Smooth muscle cell (in vitro differentiated cells): ENCODE measurements around the gene MS4A8. TPM values are rescaled to one million over a fixed set of nuclear protein-coding genes. Genes with fewer than 3 reads are reported as not detected.

ENCODE experiments used
- DNase-seq: peaks from one replicate; lab custom pipeline; 2025; ENCODE audit not compliant: unreplicated experiment; lab: John Stamatoyannopoulos, UW
- H2AFZ ChIP-seq: fragments of 200-600 bp; sonication (generic); 2 replicates; pipeline ENCODE4 v1.6.0; 2016; ENCODE audit warnings: antibody characterized with exemption, low read depth, mild to moderate bottlenecking
- H3F3A ChIP-seq: fragments of 200-600 bp; sonication (generic); 2 replicates; pipeline ENCODE4 v1.6.0; 2017; ENCODE audit warnings: antibody characterized with exemption, low read depth
- H3K27ac ChIP-seq: fragments of 200-600 bp; sonication (generic); 2 replicates; pipeline ENCODE4 v1.5.1; 2016; ENCODE audit warnings: low read depth, mild to moderate bottlenecking
- H3K27me3 ChIP-seq: fragments of 200-600 bp; sonication (generic); 2 replicates; pipeline ENCODE4 v1.6.1; 2016; ENCODE audit warnings: low read depth, mild to moderate bottlenecking
- H3K36me3 ChIP-seq: fragments of 200-600 bp; sonication (generic); 2 replicates; pipeline ENCODE4 v1.5.1; 2016; ENCODE audit warnings: low read depth
- H3K4me1 ChIP-seq: fragments of 200-600 bp; sonication (generic); 2 replicates; pipeline ENCODE4 v1.5.1; 2016; ENCODE audit warnings: low read depth
- H3K4me2 ChIP-seq: fragments of 200-600 bp; sonication (generic); 2 replicates; pipeline ENCODE4 v1.6.0; 2016; ENCODE audit warnings: mild to moderate bottlenecking
- H3K4me3 ChIP-seq: fragments of 200-600 bp; sonication (generic); 2 replicates; pipeline ENCODE4 v1.5.1; 2016; ENCODE audit warnings: mild to moderate bottlenecking
- H3K79me2 ChIP-seq: fragments of 200-600 bp; sonication (generic); 2 replicates; pipeline ENCODE4 v1.6.0; 2016; ENCODE audit warnings: low read depth, mild to moderate bottlenecking
- H3K9ac ChIP-seq: fragments of 200-600 bp; sonication (generic); 2 replicates; pipeline ENCODE4 v1.6.0; 2016; ENCODE audit warnings: low read depth
- H3K9me3 ChIP-seq: fragments of 200-600 bp; sonication (generic); replicated peaks from 2 replicates; pipeline ENCODE4 v1.5.1; 2016; ENCODE audit warnings: low read depth
- H4K20me1 ChIP-seq: fragments of 200-600 bp; sonication (generic); 2 replicates; pipeline ENCODE4 v1.6.0; 2016; ENCODE audit warnings: low read depth
- WGBS: methylation state at CpG from one replicate; pipeline ENCODE4 v1.1.7; 2016; ENCODE audit warnings: low lambda C conversion rate; 5-methylcytosine and 5-hydroxymethylcytosine counted together
- polyA plus RNA-seq: library from polyadenylated mRNA; unstranded; fragments of >200 nt; fragmentation: Nextera tagmentation; extraction: Ambion mirVana; gene quantifications from 2 replicates; pipeline ENCODE4 v1.2.1, GENCODE V29; 2016
- total RNA-seq: library from RNA; depleted of rRNA; stranded (reverse); fragments of >200 nt; gene quantifications from 2 replicates; pipeline ENCODE4 v1.2.3, GENCODE V29; 2014
- TF ChIP-seq, protein P1 (sequence below): fragments of 200-600 bp; sonication (generic); IDR thresholded peaks from 2 replicates; pipeline ENCODE4 v1.5.1; 2017; ENCODE audit warnings: borderline replicate concordance, mild to moderate bottlenecking, antibody characterized with exemption; ENCODE audit not compliant: insufficient read depth, poor library complexity, severe bottlenecking

Gene MS4A8
- total and polyA plus RNA-seq, 2 experiments from 2014 or later: not detected

DNA sequence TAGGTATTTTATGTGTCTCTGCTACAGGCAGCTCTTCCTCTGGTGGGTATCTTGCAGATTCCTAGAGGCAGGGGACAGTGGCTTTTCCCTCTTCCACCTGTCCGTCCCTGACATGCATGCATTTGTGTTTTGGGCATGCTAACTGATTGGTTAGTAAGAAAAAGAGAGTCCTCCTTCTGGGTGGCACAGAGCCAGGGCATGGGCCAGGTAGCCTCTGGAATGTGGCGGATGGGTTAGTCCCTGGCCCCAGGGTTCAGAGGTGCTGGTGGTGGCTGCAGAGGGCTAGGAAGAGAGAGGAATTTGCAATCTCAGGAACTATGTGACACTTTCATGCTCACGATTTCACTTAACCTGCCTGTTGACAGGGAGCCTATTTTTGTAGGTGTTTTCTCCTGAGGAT is 51.5 kb downstream of the MS4A8 start:
- no peaks in the 10 kb centered on the region for H4K20me1 ChIP-seq
- no peaks in the 10 kb centered on the region for H3K36me3 ChIP-seq
- no peak for DNase-seq
- no peaks in the 10 kb centered on the region for H3F3A ChIP-seq
- H3K9me3 ChIP-seq: no peaks in the 10 kb centered on the region
- H2AFZ ChIP-seq: no peak overlapping the region
- H3K4me3 ChIP-seq: no peak overlapping the region
- WGBS: 75% methylated on average over 3 of the region's 3 CpGs
- no peak overlapping the region for H3K4me2 ChIP-seq
- H3K27ac ChIP-seq: no peak overlapping the region
- H3K27me3 ChIP-seq: peaks cover 3% of the 10 kb centered on the region
- no peaks in the 10 kb centered on the region for H3K4me1 ChIP-seq
- TF ChIP-seq, protein P1, sequence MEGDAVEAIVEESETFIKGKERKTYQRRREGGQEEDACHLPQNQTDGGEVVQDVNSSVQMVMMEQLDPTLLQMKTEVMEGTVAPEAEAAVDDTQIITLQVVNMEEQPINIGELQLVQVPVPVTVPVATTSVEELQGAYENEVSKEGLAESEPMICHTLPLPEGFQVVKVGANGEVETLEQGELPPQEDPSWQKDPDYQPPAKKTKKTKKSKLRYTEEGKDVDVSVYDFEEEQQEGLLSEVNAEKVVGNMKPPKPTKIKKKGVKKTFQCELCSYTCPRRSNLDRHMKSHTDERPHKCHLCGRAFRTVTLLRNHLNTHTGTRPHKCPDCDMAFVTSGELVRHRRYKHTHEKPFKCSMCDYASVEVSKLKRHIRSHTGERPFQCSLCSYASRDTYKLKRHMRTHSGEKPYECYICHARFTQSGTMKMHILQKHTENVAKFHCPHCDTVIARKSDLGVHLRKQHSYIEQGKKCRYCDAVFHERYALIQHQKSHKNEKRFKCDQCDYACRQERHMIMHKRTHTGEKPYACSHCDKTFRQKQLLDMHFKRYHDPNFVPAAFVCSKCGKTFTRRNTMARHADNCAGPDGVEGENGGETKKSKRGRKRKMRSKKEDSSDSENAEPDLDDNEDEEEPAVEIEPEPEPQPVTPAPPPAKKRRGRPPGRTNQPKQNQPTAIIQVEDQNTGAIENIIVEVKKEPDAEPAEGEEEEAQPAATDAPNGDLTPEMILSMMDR: no peak
- no peak overlapping the region for H3K9ac ChIP-seq
- no peaks in the 10 kb centered on the region for H3K79me2 ChIP-seq

GRCh38 chr11:60753309-60753708 is 53.9 kb downstream of the MS4A8 start:
- Histone ChIP-seq H2AFZ (no peak overlapping the region), H3K9me3 (no peaks in the 10 kb centered on the region), H3F3A (no peaks in the 10 kb centered on the region), H3K4me3 (no peak overlapping the region), H3K27me3 (peaks cover 3% of the 10 kb centered on the region), H3K36me3 (no peaks in the 10 kb centered on the region), H4K20me1 (no peaks in the 10 kb centered on the region), H3K27ac (no peak overlapping the region), H3K4me2 (no peak overlapping the region), H3K79me2 (no peaks in the 10 kb centered on the region), H3K9ac (no peak overlapping the region), H3K4me1 (no peaks in the 10 kb centered on the region)
- no peak for DNase-seq
- WGBS: 77% methylated on average over 4 of the region's 4 CpGs
- TF ChIP-seq, protein P1: no peak

- H3K4me3 ChIP-seq: no peak overlapping the region
- H3K9me3 ChIP-seq: no peaks in the 10 kb centered on the region
- no peaks in the 10 kb centered on the region for H3K36me3 ChIP-seq
- no peak for DNase-seq
- no peak overlapping the region for H3K9ac ChIP-seq
- 95% methylated on average over 6 of the region's 6 CpGs for WGBS
- no peak overlapping the region for H3K4me2 ChIP-seq
- H3K27ac ChIP-seq: no peak overlapping the region
- peaks cover 3% of the 10 kb centered on the region for H3K27me3 ChIP-seq
- no peaks in the 10 kb centered on the region for H3F3A ChIP-seq
- H3K79me2 ChIP-seq: no peaks in the 10 kb centered on the region
- H3K4me1 ChIP-seq: no peaks in the 10 kb centered on the region
- TF ChIP-seq, protein P1: no peak
- H4K20me1 ChIP-seq: no peaks in the 10 kb centered on the region
- no peak overlapping the region for H2AFZ ChIP-seq
Measured at GRCh38 chr11:60754887-60755286, 55.5 kb downstream of the MS4A8 start.

GRCh38 chr11:60756307-60757032 is 57.1 kb downstream of the MS4A8 start, which contains the start of gene MS4A15:
TSS of gene MS4A15 (plus strand) at chr11:60756867. CDS start at chr11:60763734, 6,867 bp downstream.
- H2AFZ ChIP-seq: no peak within 1 kb of the TSS
- peaks cover 3% of the 10 kb centered on the region for H3K27me3 ChIP-seq
- no peak for DNase-seq
- no peak within 1 kb of the TSS for H3K4me3 ChIP-seq
- WGBS: 62% methylated on average over 14 of the region's 14 CpGs
- TF ChIP-seq, protein P1: peak; percentile 15
- no peak within 1 kb of the TSS for H3K27ac ChIP-seq
- no peaks in the 10 kb centered on the region for H3K4me1 ChIP-seq
- H4K20me1 ChIP-seq: no peaks in the 10 kb centered on the region
- no peaks in the 10 kb centered on the region for H3K36me3 ChIP-seq
- H3K4me2 ChIP-seq: no peak within 1 kb of the TSS
- no peak within 1 kb of the TSS for H3K9ac ChIP-seq
- no peaks in the 10 kb centered on the region for H3K9me3 ChIP-seq
- no peaks in the 10 kb centered on the region for H3F3A ChIP-seq
- H3K79me2 ChIP-seq: no peaks in the 10 kb centered on the region
